ENCODE results near the gene IFNAR2.
"Not testable (repeated sequence)": the region's sequence is repeated elsewhere in the genome, so short reads cannot be mapped to it uniquely, and the experiment has no call there.

IFNAR2 gene

GRCh38 chr21:33242846-33243245 lies 13.1 kb downstream of the IFNAR2 start:
- FAIRE-seq; DNase-seq (ENCODE audit: low spot score): not testable (repeated sequence)

DNA sequence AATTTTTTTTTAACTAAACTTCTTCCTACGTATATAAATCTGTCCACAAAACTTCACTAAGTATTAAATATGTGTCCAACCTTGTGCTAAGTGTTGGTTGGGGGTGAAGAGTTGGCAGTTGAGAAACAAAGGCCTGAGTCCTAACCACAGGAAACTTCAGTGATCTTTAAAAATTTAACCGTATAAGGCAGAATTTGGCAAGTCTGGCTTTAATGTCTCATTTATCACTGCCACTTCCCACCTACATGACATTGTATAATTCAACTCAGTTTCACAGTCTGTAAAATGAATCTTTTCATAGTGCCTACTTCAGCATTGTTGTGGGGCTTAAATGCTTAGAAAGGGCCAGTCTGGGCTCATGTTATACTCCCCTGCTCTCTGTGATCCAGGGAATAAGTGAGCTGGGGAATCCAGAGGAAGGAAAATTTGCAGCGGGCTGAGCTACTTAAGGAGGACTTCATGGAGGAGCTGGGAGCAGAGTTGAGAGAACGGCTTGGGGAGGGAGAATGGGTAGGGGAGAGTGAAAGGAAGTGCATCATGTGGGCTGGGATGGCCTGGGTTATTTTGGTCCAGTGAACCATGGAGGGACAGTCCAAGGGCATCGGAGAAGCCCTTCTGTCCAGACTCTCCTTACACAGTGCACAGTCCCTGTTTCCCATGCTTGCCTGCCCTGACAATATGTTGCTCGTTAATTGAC lies 14.5 kb downstream of the IFNAR2 start:
- DNase-seq (ENCODE audit: low spot score) (no peak), FAIRE-seq (no peak)

DNA sequence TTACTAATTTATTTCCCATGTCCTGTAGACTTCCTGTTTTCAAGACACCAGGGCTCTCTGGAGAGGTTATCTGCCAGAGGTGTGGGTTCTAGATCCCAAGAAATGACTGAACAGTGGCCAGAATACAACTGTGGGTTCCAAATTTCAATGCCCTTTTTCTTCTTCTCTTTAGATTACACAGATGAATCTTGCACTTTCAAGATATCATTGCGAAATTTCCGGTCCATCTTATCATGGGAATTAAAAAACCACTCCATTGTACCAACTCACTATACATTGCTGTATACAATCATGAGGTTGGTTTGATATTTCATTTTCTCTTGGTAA lies 15.0 kb downstream of the IFNAR2 start:
- no peak for DNase-seq (ENCODE audit: low spot score)
- no peak for FAIRE-seq

GRCh38 chr21:33245289-33245918 lies 15.7 kb downstream of the IFNAR2 start:
- FAIRE-seq: no peak
- DNase-seq (ENCODE audit: low spot score): no peak

GRCh38 chr21:33246506-33246905 lies 16.8 kb downstream of the IFNAR2 start:
- DNase-seq (ENCODE audit: low spot score) (no peak), FAIRE-seq (no peak)

GRCh38 chr21:33246963-33247362 lies 17.2 kb downstream of the IFNAR2 start:
- no peak for DNase-seq (ENCODE audit: low spot score)
- no peak for FAIRE-seq

DNA sequence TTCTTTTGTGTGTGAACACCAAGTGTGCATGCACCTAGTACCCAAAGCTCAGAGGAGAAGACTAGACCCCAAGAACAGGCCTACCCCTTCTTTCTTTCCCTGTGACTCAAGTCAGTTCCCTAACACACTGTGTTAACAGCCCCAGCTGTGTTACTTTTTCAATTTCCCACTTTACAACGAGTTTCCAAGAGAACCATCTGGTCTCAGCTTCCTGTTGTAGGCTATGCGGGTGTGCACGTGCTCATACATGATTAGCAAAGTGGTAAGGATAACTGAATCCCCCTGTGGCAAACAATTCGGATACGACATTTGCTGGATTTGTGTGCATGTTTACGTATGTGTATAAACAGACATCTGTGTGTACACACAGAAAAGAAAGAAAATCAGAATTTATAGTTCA lies 17.9 kb downstream of the IFNAR2 start:
- DNase-seq (ENCODE audit: low spot score): no peak
- no peak for FAIRE-seq

DNA sequence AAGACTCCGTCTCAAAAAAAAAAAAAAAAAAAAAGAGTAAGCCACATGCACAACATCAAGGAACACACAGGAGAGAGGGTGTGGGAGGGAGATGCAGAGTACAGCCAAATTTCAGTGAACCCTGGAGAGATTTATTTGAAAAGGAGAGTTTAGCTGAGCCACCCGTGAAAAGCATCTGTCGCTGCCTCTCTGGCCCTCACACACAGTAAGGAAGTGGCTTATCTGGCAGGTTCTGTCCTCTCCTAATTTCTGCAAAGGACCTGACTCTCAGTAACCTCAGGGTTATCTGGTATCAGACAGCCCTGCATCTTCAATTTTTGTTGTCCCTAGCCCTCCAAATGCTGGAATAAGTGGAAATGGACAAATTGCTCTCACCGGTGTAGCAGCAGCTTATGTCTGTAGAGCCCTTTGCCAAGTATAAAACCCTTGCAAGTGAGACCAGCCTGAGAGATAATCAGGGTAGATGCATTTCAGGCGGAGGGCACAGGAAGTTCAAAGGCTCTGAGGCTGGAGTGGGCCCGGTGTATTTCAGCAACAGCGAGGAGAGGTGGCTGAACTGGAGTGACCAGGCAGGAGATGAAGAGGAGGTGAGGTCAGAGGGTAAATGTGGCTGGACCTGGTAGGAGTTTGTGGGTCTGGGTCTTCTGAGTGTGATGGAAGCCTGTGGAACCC lies 19.7 kb downstream of the IFNAR2 start:
- no peak for FAIRE-seq

GRCh38 chr21:33251119-33251518 lies 21.4 kb downstream of the IFNAR2 start:
- DNase-seq (ENCODE audit: low spot score) (no peak), FAIRE-seq (no peak)

More for the DNA sequence above, 19.7 kb downstream of the IFNAR2 start:
- DNase-seq (ENCODE audit: low spot score): no peak

GRCh38 chr21:33253382-33253781 lies 23.6 kb downstream of the IFNAR2 start:
- DNase-seq (ENCODE audit: low spot score); FAIRE-seq: not testable (repeated sequence)

DNA sequence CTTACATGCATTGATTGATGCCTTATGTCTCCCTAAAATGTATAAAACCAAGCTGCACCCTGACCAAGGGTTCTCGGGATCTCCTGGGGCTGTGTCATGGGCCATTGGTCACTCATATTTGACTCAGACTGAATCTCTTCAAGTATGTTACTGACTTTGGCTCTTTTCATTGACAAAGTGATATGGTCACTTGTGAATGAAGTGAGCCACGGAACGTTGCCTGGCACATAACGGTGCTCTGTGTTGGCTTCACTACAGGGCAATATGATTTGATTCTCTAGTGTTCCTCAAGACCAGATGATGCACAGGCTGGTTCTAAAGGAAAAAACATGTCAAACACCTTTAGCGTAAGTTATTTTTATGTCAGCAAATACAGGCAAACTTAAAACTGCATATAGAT lies 25.0 kb downstream of the IFNAR2 start:
- DNase-seq (ENCODE audit: low spot score) (no peak), FAIRE-seq (no peak)

DNA sequence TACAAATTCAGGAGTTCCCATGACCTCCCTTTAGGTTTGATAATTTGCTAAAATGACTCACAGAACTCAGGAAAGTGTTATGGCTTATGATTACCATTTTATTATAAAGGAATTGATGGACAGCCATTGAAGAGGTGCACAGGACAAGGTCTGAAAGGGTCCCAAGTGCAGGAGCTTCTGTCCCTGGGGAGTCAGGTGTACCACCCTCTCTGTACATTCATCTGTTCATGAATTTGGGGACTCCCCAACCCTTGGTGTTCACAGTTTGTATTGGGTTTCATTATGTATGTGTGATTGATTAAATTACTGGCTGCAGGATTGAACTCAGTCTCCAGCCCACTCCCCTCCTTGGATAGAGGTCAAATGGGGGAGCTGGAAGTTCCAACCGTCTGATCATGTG lies 25.7 kb downstream of the IFNAR2 start:
- FAIRE-seq: no peak

DNA sequence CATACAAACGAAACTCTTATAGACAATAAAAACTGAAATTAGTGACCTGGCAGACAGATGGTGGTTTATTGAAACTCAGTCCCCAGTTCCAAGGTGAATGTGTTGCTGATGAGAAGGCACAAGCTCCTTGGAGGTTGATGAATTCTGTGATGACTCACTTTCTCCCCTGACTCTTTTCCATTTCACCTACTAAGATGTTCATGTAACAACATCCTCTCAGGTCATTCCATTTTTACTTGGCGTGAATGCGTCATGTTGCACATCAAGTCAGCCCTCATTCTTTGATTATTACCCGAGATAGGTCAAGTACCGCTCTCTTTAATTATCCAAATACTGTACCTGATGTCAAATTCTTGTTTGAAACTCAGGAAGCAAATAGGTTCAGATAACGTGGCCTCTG lies 26.3 kb downstream of the IFNAR2 start:
- no peak for DNase-seq (ENCODE audit: low spot score)
- FAIRE-seq: no peak

More for the DNA sequence above, 25.7 kb downstream of the IFNAR2 start:
- no peak for DNase-seq (ENCODE audit: low spot score)

- FAIRE-seq (no peak), DNase-seq (ENCODE audit: low spot score) (no peak)
Measured at GRCh38 chr21:33257094-33257803, 27.5 kb downstream of the IFNAR2 start.

- FAIRE-seq (no peak), DNase-seq (ENCODE audit: low spot score) (no peak)
Measured at GRCh38 chr21:33258475-33258874, 28.7 kb downstream of the IFNAR2 start.

DNA sequence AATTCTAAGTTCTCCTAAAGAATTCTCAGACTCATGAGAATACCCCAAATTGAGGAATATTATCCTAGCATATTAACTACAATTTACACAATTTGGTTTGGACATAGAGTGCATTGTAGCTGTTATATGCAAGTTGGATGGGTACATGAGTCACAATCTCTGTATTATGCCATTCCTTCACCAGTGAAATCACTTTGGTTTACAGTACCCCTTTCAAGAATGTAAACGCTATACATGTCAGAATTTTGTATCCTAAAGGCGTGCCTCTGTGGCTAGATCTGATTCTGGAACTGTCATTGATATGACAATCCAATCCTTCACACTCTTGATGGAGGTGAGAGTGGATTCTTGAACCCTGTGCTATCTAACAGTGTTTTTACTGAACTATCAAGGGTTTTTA lies 29.7 kb downstream of the IFNAR2 start:
- FAIRE-seq: no peak
- DNase-seq (ENCODE audit: low spot score): no peak

DNA sequence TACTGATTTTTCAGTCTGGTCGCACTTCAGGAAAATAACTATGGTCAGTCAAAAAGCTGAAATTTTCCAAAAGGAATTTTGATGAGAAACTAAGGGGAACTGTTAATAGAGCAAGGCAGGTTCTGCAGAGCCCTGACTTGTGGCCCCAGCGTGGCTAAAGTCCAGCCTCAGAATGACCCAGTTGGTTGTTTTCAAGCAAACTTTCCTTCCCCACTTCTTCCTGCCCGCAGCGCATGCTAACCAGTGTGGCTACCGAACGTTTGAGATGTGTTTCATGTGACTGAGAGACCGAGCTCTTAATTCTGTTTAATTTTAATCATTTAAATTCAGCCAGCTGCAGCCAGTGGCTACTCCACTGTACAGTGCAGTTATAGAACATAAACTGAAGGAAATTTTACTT lies 30.3 kb downstream of the IFNAR2 start:
- DNase-seq (ENCODE audit: low spot score) (no peak), FAIRE-seq (no peak)

DNA sequence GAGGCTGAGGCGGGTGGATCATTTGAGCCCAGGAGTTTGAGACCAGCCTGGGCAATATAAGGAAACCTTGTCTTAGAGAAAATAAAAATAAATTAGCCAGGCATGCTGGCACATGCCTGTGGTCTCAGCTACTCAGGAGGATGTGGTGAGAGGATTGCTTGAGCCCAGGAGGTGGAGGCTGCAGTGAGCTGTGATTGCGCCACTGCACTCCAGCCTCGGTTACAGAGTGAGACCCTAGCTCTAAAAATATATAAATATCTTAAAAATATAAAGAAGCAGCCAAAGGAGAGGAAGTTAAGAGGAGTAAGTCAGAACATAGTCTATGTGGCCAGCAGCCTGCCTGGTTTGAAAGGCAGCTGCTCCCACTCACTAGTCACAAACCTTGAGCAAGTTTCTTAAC lies 31.9 kb downstream of the IFNAR2 start:
- DNase-seq (ENCODE audit: low spot score) (no peak), FAIRE-seq (no peak)

DNA sequence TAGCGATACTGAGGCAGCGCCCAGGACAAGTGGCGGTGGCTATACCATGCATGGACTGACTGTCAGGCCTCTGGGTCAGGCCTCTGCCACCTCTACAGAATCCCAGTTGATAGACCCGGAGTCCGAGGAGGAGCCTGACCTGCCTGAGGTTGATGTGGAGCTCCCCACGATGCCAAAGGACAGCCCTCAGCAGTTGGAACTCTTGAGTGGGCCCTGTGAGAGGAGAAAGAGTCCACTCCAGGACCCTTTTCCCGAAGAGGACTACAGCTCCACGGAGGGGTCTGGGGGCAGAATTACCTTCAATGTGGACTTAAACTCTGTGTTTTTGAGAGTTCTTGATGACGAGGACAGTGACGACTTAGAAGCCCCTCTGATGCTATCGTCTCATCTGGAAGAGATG lies 33.2 kb downstream of the IFNAR2 start:
- FAIRE-seq (no peak), DNase-seq (ENCODE audit: low spot score) (no peak)

DNA sequence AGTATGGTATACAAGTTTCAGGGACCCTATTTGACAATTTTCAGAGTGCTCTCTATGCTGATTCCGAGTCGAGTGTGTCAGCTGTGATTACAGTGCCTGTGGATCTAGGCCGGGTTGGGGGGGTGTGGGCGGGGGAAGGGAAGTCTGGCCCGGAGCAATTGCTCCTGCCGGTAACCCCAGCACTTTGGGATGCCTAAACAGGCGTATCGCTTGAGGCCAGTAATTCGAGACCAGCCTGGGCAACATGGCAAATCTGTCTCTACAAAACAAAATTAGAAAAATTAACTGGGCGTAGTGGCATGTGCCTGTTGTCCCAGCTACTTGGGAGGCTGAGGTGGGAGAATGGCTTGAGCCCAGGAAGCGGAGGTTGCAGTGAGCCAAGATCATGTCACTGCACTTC lies 34.8 kb downstream of the IFNAR2 start:
- no peak for FAIRE-seq
- DNase-seq (ENCODE audit: low spot score): no peak

DNA sequence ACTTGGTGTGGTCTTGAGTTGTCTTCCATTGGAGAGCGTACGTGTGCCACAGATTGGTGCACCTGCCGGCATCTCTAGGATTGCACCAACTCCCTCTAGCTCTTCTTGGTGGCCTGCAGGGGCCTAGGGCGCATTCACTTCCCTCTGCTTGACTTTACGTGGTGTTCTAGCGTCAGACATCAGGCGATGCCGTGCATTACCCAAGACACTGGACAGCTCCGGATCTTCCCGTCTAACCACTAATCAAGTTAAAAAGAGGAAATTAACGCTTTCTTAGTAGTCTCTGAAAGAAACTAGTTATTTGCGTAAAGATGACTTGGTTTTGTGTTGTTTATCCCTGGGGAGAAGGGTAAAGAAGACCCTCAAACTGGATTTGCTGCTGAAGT lies 35.9 kb downstream of the IFNAR2 start:
- no peak for FAIRE-seq
- no peak for DNase-seq (ENCODE audit: low spot score)

Data from RCC 7860 (cell line).